Measurements from ENCODE around the gene TOGARAM1.
"Not testable (repeated sequence)": the region's sequence is repeated elsewhere in the genome, so short reads cannot be mapped to it uniquely, and the experiment has no call there.

The TOGARAM1 gene

DNA sequence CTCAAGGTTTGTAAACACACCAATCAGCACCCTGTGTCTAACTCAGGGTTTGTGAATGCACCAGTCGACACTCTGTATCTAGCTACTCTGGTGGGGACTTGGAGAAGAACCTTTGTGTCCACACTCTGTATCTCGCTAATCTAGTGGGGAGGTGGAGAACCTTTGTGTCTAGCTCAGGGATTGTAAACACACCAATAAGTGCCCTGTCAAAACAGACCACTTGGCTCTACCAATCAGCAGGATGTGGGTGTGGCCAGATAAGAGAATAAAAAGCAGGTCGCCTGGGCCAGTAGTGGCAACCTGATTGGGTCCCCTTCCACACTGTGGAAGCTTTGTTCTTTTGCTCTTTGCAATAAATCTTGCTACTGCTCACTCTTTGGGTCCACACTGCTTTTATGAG is 119.1 kb downstream of the TOGARAM1 start:
- H3K27me3 ChIP-seq (ENCODE audit: control insufficient read depth in 2 of 2, insufficient read depth in 2 of 2, low read length in 2 of 2); H3K36me3 ChIP-seq (ENCODE audit: control insufficient read depth in 2 of 2, insufficient read depth in 2 of 2, low read length in 2 of 2); H3K9me3 ChIP-seq (ENCODE audit: control insufficient read depth in 2 of 2, low read length in 2 of 2); H3K4me3 ChIP-seq (ENCODE audit: low read length in 2 of 2); H3K27ac ChIP-seq (ENCODE audit: low read depth in 2 of 2, low read length in 2 of 2); H3K9ac ChIP-seq (ENCODE audit: low read depth in 1 of 2, low read length in 2 of 2): not testable (repeated sequence)
- H3K4me1 ChIP-seq (ENCODE audit: control insufficient read depth in 2 of 2, insufficient read depth in 2 of 2, low read length in 2 of 2), result peaks cover 13 to 17% of the 10 kb centered on the region in 2 donors

DNA sequence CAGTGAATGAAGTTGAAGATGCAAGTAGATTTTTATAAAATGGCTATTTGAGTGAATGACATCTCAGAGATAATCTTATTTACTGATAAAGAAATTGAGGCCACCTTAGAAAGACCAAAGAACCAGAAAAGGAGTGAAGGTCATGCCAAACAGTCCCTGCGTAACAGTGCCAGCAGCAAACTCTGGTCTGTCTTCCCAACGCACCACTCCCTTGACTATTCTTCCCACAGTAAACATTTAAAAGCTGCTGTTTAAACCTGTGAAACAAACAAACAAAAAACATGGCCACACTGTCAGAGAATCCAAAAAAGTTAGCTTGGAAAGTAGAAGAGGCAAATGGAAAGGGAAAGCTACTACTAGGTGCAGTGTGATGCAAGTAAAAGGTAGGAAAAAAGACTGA is 120.4 kb downstream of the TOGARAM1 start:
- H3K27ac ChIP-seq (ENCODE audit: low read depth in 2 of 2, low read length in 2 of 2), result no peak overlapping the region
- H3K9ac ChIP-seq (ENCODE audit: low read depth in 1 of 2, low read length in 2 of 2), result no peak overlapping the region

DNA sequence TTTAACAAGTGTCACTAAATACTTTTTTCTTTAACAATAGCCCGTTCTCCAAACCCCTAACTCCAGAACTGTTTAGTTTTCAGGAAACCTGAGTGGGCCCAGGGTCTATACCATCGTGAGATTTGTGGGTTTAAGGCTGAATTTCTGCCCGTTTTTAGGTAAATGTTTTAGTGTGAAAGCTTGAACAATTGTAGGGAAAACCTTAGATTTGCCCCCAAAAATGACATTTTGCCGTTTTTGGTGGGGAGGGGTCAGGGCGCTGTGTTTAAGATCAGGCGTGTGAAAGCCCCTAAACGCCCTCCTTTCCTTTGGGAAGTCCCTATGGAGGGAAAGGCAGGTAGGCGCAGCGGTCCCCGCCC is 121.6 kb downstream of the TOGARAM1 start:
- Histone ChIP-seq H3K27ac (ENCODE audit: low read depth in 2 of 2, low read length in 2 of 2) (no peak overlapping the region), H3K4me1 (ENCODE audit: control insufficient read depth in 2 of 2, insufficient read depth in 2 of 2, low read length in 2 of 2) (peaks cover 20 to 21% of the 10 kb centered on the region in 2 donors)

More for the DNA sequence above, 120.4 kb downstream of the TOGARAM1 start:
- no peaks in the 10 kb centered on the region for H3K36me3 ChIP-seq (ENCODE audit: control insufficient read depth in 2 of 2, insufficient read depth in 2 of 2, low read length in 2 of 2)
- H3K4me1 ChIP-seq (ENCODE audit: control insufficient read depth in 2 of 2, insufficient read depth in 2 of 2, low read length in 2 of 2), result peaks cover 13 to 20% of the 10 kb centered on the region in 2 donors
- H3K4me3 ChIP-seq (ENCODE audit: low read length in 2 of 2), result peak overlapping the region in 1 of 2 donors; percentile 40
- H3K9me3 ChIP-seq (ENCODE audit: control insufficient read depth in 2 of 2, low read length in 2 of 2), result no peaks in the 10 kb centered on the region
- H3K27me3 ChIP-seq (ENCODE audit: control insufficient read depth in 2 of 2, insufficient read depth in 2 of 2, low read length in 2 of 2), result no peaks in the 10 kb centered on the region

DNA sequence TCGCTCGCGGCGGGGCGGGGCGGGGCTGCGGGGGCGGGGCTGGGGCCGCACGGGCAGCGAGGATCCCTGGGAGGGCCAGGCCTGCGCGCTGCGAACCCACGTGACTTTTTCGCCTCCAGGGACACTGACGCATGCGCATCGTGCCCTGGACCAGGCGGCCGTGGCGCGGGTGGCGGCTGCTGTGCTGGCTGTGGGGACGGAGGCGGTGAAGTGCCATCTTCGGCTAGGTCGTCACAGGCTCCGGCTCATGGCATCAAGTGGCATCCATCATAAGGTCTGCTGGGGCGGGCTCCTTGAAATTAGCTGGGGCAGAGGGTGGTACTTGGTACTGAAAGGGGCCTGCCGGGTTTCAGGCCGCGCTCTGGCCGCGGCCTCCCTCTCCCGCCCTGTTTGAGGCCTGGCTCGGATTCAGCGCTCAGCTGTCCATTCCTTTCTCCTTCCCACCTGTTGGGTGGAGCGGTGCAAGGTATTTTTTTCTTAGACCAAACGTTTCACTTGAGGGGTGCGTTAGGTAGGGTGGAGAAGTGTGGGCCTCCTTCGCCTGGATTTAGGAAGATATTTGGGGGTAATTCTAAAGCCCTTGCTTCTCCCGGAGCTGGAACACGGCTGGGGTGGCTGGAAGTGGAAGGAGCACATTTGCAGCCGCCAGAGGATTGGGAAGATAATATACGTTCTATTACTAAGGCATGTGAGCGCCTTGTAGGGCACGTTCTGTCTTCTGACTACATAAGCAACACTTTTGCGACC is 122.2 kb downstream of the TOGARAM1 start, which contains the start of gene PRPF39:
TSS of gene PRPF39 (plus strand) at position 141 of the 747 bp plus-strand sequence. CDS start 11,124 bp downstream, outside the sequence.
- Histone ChIP-seq H3K9me3 (ENCODE audit: control insufficient read depth in 2 of 2, low read length in 2 of 2) (no peaks in the 10 kb centered on the region), H3K4me1 (ENCODE audit: control insufficient read depth in 2 of 2, insufficient read depth in 2 of 2, low read length in 2 of 2) (peaks cover 20 to 21% of the 10 kb centered on the region in 2 donors), H3K9ac (ENCODE audit: low read depth in 1 of 2, low read length in 2 of 2) (peak within 1 kb of the TSS; percentile 92), H3K4me3 (ENCODE audit: low read length in 2 of 2) (peak within 1 kb of the TSS; percentile 87 to 90), H3K27ac (ENCODE audit: low read depth in 2 of 2, low read length in 2 of 2) (peak within 1 kb of the TSS; percentile 85 to 87), H3K27me3 (ENCODE audit: control insufficient read depth in 2 of 2, insufficient read depth in 2 of 2, low read length in 2 of 2) (no peaks in the 10 kb centered on the region), H3K36me3 (ENCODE audit: control insufficient read depth in 2 of 2, insufficient read depth in 2 of 2, low read length in 2 of 2) (no peaks in the 10 kb centered on the region)

More for the DNA sequence above, 121.6 kb downstream of the TOGARAM1 start:
- Histone ChIP-seq H3K27me3 (ENCODE audit: control insufficient read depth in 2 of 2, insufficient read depth in 2 of 2, low read length in 2 of 2) (no peaks in the 10 kb centered on the region), H3K9ac (ENCODE audit: low read depth in 1 of 2, low read length in 2 of 2) (peak overlapping the region; percentile 54 to 76), H3K4me3 (ENCODE audit: low read length in 2 of 2) (peak overlapping the region; percentile 87 to 90), H3K36me3 (ENCODE audit: control insufficient read depth in 2 of 2, insufficient read depth in 2 of 2, low read length in 2 of 2) (no peaks in the 10 kb centered on the region), H3K9me3 (ENCODE audit: control insufficient read depth in 2 of 2, low read length in 2 of 2) (no peaks in the 10 kb centered on the region)

DNA sequence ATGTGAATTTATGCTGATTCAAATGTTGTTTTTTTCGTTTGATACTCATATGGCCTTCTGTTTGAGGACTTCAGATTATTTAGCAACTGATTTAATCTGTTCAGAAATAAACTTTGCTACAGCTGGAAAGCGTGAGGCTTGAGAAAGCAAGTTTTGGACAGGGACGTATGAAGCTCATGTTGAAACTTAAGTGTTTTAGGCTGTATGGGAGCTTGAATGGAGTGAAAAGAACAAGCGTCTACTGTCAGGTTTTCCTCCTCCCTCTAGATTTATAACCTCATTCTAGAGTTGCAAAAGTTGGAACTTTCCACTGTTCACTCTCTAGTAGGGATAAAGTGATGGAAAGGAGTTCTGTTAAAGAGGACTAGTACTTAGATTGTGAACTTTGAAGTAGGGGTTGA is 123.0 kb downstream of the TOGARAM1 start:
- H3K36me3 ChIP-seq (ENCODE audit: control insufficient read depth in 2 of 2, insufficient read depth in 2 of 2, low read length in 2 of 2), result no peaks in the 10 kb centered on the region
- H3K4me3 ChIP-seq (ENCODE audit: low read length in 2 of 2), result peak overlapping the region; percentile 87 to 90
- H3K27me3 ChIP-seq (ENCODE audit: control insufficient read depth in 2 of 2, insufficient read depth in 2 of 2, low read length in 2 of 2), result no peaks in the 10 kb centered on the region
- peak overlapping the region in 1 of 2 donors; percentile 87 for H3K27ac ChIP-seq (ENCODE audit: low read depth in 2 of 2, low read length in 2 of 2)
- peaks cover 20 to 24% of the 10 kb centered on the region in 2 donors for H3K4me1 ChIP-seq (ENCODE audit: control insufficient read depth in 2 of 2, insufficient read depth in 2 of 2, low read length in 2 of 2)
- H3K9ac ChIP-seq (ENCODE audit: low read depth in 1 of 2, low read length in 2 of 2), result peak overlapping the region; percentile 15 to 92
- H3K9me3 ChIP-seq (ENCODE audit: control insufficient read depth in 2 of 2, low read length in 2 of 2), result no peaks in the 10 kb centered on the region

DNA sequence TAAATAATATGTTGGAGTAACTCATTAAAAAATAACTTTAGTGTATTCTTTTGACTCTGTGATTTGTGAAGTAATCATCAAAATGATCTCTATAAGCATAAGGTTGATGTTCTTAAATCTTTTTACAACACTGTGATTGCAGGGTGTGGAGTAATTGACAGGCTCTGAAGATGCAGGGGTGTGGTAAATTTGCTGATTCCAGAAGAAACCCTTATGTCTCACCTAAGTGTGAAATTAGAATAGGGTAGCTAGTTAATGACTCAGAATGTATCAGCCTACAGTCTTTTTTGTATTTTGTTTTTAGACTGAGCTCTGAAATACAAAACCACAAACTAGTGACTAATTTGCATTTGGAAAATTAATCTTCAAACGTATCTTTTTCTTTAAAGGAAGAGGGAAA is 127.8 kb downstream of the TOGARAM1 start:
- Histone ChIP-seq H3K27ac (ENCODE audit: low read depth in 2 of 2, low read length in 2 of 2) (no peak overlapping the region), H3K4me1 (ENCODE audit: control insufficient read depth in 2 of 2, insufficient read depth in 2 of 2, low read length in 2 of 2) (peaks cover 13 to 18% of the 10 kb centered on the region in 2 donors), H3K9me3 (ENCODE audit: control insufficient read depth in 2 of 2, low read length in 2 of 2) (no peaks in the 10 kb centered on the region), H3K27me3 (ENCODE audit: control insufficient read depth in 2 of 2, insufficient read depth in 2 of 2, low read length in 2 of 2) (no peaks in the 10 kb centered on the region), H3K9ac (ENCODE audit: low read depth in 1 of 2, low read length in 2 of 2) (no peak overlapping the region), H3K4me3 (ENCODE audit: low read length in 2 of 2) (no peak overlapping the region), H3K36me3 (ENCODE audit: control insufficient read depth in 2 of 2, insufficient read depth in 2 of 2, low read length in 2 of 2) (no peaks in the 10 kb centered on the region)

DNA sequence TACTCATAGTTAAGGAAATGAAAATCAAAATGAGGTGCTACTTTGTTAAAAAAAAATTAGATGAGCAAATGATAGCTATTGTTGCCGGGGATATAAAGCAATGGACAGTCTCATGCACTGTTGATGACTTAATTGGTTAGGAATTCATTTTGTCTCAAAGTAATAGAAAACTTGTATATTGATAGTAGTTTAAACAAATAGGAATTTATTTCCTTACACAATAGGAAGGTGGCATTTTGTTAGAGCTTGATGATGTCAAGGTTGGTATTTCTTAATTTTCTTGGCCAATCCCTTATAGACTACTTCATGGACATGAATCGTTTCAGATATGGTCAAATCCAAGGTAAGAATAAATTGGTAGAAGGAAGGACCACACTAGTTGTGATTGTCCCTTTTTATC is 129.7 kb downstream of the TOGARAM1 start:
- Histone ChIP-seq H3K9me3 (ENCODE audit: control insufficient read depth in 2 of 2, low read length in 2 of 2) (no peaks in the 10 kb centered on the region), H3K4me1 (ENCODE audit: control insufficient read depth in 2 of 2, insufficient read depth in 2 of 2, low read length in 2 of 2) (peaks cover 0 to 11% of the 10 kb centered on the region in 2 donors), H3K36me3 (ENCODE audit: control insufficient read depth in 2 of 2, insufficient read depth in 2 of 2, low read length in 2 of 2) (peaks cover 8 to 16% of the 10 kb centered on the region in 2 donors), H3K4me3 (ENCODE audit: low read length in 2 of 2) (no peak overlapping the region), H3K27me3 (ENCODE audit: control insufficient read depth in 2 of 2, insufficient read depth in 2 of 2, low read length in 2 of 2) (no peaks in the 10 kb centered on the region), H3K27ac (ENCODE audit: low read depth in 2 of 2, low read length in 2 of 2) (no peak overlapping the region), H3K9ac (ENCODE audit: low read depth in 1 of 2, low read length in 2 of 2) (no peak overlapping the region)

DNA sequence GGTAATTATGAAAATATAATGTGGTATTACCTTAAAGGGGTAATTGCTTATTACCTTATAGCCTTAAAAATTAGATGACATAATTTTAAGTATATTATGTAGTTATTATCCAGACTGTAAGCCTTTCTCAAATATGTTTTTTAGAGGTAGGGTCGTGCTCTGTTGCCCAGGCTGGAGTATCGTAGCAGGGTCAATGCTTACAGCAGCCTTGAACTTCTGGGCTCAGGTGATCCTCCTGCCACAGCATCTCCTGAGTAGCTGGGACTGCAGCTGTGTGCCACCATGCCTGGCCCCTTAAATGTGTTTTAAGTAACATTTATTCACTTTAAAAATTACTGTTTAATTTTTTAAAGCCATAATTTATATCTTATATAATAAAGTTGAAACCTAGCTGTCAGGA is 132.3 kb downstream of the TOGARAM1 start:
- Histone ChIP-seq H3K36me3 (ENCODE audit: control insufficient read depth in 2 of 2, insufficient read depth in 2 of 2, low read length in 2 of 2) (peaks cover 12 to 32% of the 10 kb centered on the region in 2 donors), H3K9ac (ENCODE audit: low read depth in 1 of 2, low read length in 2 of 2) (no peak overlapping the region), H3K9me3 (ENCODE audit: control insufficient read depth in 2 of 2, low read length in 2 of 2) (no peaks in the 10 kb centered on the region), H3K4me1 (ENCODE audit: control insufficient read depth in 2 of 2, insufficient read depth in 2 of 2, low read length in 2 of 2) (peaks cover 0 to 4% of the 10 kb centered on the region in 2 donors), H3K4me3 (ENCODE audit: low read length in 2 of 2) (no peak overlapping the region), H3K27me3 (ENCODE audit: control insufficient read depth in 2 of 2, insufficient read depth in 2 of 2, low read length in 2 of 2) (no peaks in the 10 kb centered on the region), H3K27ac (ENCODE audit: low read depth in 2 of 2, low read length in 2 of 2) (no peak overlapping the region)

DNA sequence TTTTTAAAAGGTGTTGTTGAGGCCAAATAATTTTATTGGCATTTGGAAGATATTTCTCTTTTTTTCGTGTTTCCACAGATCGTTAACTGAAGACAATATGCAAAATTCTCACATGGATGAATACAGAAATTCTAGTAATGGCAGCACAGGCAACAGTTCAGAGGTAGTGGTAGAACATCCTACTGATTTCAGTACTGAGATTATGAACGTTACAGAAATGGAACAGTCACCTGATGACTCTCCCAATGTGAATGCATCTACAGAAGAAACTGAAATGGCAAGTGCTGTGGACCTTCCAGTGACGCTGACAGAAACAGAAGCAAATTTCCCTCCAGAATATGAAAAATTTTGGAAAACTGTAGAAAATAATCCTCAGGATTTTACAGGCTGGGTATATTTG is 133.2 kb downstream of the TOGARAM1 start:
- H3K9ac ChIP-seq (ENCODE audit: low read depth in 1 of 2, low read length in 2 of 2), result no peak overlapping the region
- H3K4me1 ChIP-seq (ENCODE audit: control insufficient read depth in 2 of 2, insufficient read depth in 2 of 2, low read length in 2 of 2), result no peaks in the 10 kb centered on the region
- H3K36me3 ChIP-seq (ENCODE audit: control insufficient read depth in 2 of 2, insufficient read depth in 2 of 2, low read length in 2 of 2), result peaks cover 13 to 35% of the 10 kb centered on the region in 2 donors
- H3K4me3 ChIP-seq (ENCODE audit: low read length in 2 of 2), result no peak overlapping the region
- no peak overlapping the region for H3K27ac ChIP-seq (ENCODE audit: low read depth in 2 of 2, low read length in 2 of 2)
- no peaks in the 10 kb centered on the region for H3K9me3 ChIP-seq (ENCODE audit: control insufficient read depth in 2 of 2, low read length in 2 of 2)
- no peaks in the 10 kb centered on the region for H3K27me3 ChIP-seq (ENCODE audit: control insufficient read depth in 2 of 2, insufficient read depth in 2 of 2, low read length in 2 of 2)

DNA sequence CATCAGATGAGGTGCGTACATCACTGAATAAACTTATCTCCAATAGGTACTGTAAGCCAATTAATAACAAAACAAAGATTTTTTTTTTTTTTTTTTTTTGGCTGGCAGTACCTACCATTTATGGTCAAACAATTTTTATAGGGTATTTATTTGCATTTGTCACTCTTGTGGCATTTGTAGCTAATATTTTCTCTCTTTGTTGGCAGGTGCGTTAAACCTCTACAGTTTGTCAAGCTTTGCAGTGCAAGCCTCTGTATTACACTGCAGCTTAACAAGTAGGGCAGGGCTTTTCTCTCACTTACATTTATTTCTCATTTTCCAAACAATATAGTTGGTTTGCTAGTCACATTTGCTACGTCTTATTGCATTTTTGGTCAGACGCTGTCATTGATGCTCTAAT is 134.2 kb downstream of the TOGARAM1 start:
- Histone ChIP-seq H3K27ac (ENCODE audit: low read depth in 2 of 2, low read length in 2 of 2) (no peak overlapping the region), H3K27me3 (ENCODE audit: control insufficient read depth in 2 of 2, insufficient read depth in 2 of 2, low read length in 2 of 2) (no peaks in the 10 kb centered on the region), H3K9me3 (ENCODE audit: control insufficient read depth in 2 of 2, low read length in 2 of 2) (no peaks in the 10 kb centered on the region), H3K4me3 (ENCODE audit: low read length in 2 of 2) (no peak overlapping the region), H3K9ac (ENCODE audit: low read depth in 1 of 2, low read length in 2 of 2) (no peak overlapping the region), H3K36me3 (ENCODE audit: control insufficient read depth in 2 of 2, insufficient read depth in 2 of 2, low read length in 2 of 2) (peaks cover 22 to 44% of the 10 kb centered on the region in 2 donors), H3K4me1 (ENCODE audit: control insufficient read depth in 2 of 2, insufficient read depth in 2 of 2, low read length in 2 of 2) (no peaks in the 10 kb centered on the region)
